ENCODE data around the gene METTL6.
"Not testable (repeated sequence)": the region's sequence is repeated elsewhere in the genome, so short reads cannot be mapped to it uniquely, and the experiment has no call there.

Gene METTL6

GRCh38 chr3:15375461-15376000 is 51.8 kb downstream of the METTL6 start:
- DNase-seq, result no peak

- DNase-seq, result no peak
Measured at GRCh38 chr3:15372918-15373317, 54.4 kb downstream of the METTL6 start.

- DNase-seq, result no peak
Measured at GRCh38 chr3:15368561-15369135, 58.7 kb downstream of the METTL6 start.

- DNase-seq, result no peak
Measured at GRCh38 chr3:15367059-15367458, 60.3 kb downstream of the METTL6 start.

DNA sequence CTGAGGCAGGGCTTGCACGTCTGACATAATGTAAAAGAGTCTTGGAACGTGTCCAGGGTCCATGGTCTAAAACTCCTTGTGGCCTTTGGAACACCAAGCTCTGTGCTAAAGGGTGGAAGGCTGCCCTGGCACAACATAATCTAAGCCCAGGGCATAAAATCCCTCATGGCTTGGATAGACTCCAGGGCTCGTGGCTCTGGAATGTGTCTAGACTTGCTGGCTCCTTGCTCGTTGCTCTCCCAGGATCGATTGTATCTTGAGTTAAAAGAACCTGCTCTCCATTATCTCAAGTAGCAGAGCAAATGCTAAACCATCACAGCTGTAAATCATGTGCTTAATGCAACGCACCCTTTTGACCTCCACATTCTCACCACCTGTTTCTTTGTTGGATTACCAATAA is 63.3 kb downstream of the METTL6 start:
- DNase-seq, result not testable (repeated sequence)

GRCh38 chr3:15361494-15362214 is 65.7 kb downstream of the METTL6 start:
- peak in 2 of 56 donors; percentile 6 to 9 for DNase-seq

GRCh38 chr3:15360788-15361493 is 66.4 kb downstream of the METTL6 start:
- no peak for DNase-seq
